GM12872 (cell line): Measurements from ENCODE around the gene OGDH.

ENCODE experiments used
- CTCF ChIP-seq: IDR thresholded peaks from 3 replicates; pipeline ENCODE4 v1.5.1; 2011; ENCODE audit warnings: low read depth, mild to moderate bottlenecking, low read length, moderate library complexity; ENCODE audit not compliant: insufficient read depth

OGDH gene

GRCh38 chr7:44583146-44583865 is 23.1 kb upstream of the OGDH start:
- TF ChIP-seq CTCF = no peak

GRCh38 chr7:44587843-44588711 is 18.4 kb upstream of the OGDH start:
- TF ChIP-seq CTCF = peak; percentile 63

- no peak for TF ChIP-seq CTCF
Measured at GRCh38 chr7:44590910-44591309, 15.5 kb upstream of the OGDH start.

- no peak for TF ChIP-seq CTCF
Measured at GRCh38 chr7:44595934-44596635, 10.3 kb upstream of the OGDH start.

GRCh38 chr7:44599222-44599621 is 7.2 kb upstream of the OGDH start:
- TF ChIP-seq CTCF = no peak

GRCh38 chr7:44602576-44602910 is 3.9 kb upstream of the OGDH start:
- no peak for TF ChIP-seq CTCF

GRCh38 chr7:44603193-44603592 is 3.2 kb upstream of the OGDH start:
- no peak for TF ChIP-seq CTCF
